GM23248 (cell line): ENCODE results near the gene VEGFD. TPM values are rescaled to one million over a fixed set of nuclear protein-coding genes. Genes with fewer than 3 reads are reported as not detected.

ENCODE experiments used
- DNase-seq: peaks from one replicate; pipeline ENCODE4 v3.0.0-alpha.2; 2015
- H2AFZ ChIP-seq: fragments of 200-600 bp; sonication (generic); 2 replicates; pipeline ENCODE4 v1.6.1; 2016; ENCODE audit warnings: antibody characterized with exemption
- H3F3A ChIP-seq: fragments of 200-600 bp; sonication (generic); 2 replicates; pipeline ENCODE4 v1.6.1; 2016; ENCODE audit warnings: mild to moderate bottlenecking, antibody characterized with exemption, mixed run types; ENCODE audit not compliant: insufficient read depth
- H3K27ac ChIP-seq: fragments of 200-600 bp; sonication (generic); 2 replicates; pipeline ENCODE4 v1.5.1; 2016; ENCODE audit warnings: mild to moderate bottlenecking
- H3K27me3 ChIP-seq: fragments of 200-600 bp; sonication (generic); replicated peaks from 2 replicates; pipeline ENCODE4 v1.6.1; 2016; ENCODE audit warnings: mild to moderate bottlenecking; ENCODE audit not compliant: insufficient read depth
- H3K36me3 ChIP-seq: fragments of 200-600 bp; sonication (generic); 2 replicates; pipeline ENCODE4 v1.6.1; 2016; ENCODE audit warnings: low read depth, mild to moderate bottlenecking
- H3K4me1 ChIP-seq: fragments of 200-600 bp; sonication (generic); 2 replicates; pipeline ENCODE4 v1.6.1; 2016; ENCODE audit warnings: mild to moderate bottlenecking; ENCODE audit not compliant: insufficient read depth
- H3K4me2 ChIP-seq: fragments of 200-600 bp; sonication (generic); one replicate; pipeline ENCODE4 v1.6.1; 2016; ENCODE audit warnings: mild to moderate bottlenecking; ENCODE audit not compliant: unreplicated experiment
- H3K4me3 ChIP-seq: fragments of 200-600 bp; sonication (generic); 2 replicates; pipeline ENCODE4 v1.5.1; 2016; ENCODE audit warnings: mild to moderate bottlenecking
- H3K79me2 ChIP-seq: fragments of 200-600 bp; sonication (generic); 2 replicates; pipeline ENCODE4 v1.6.1; 2016; ENCODE audit warnings: mild to moderate bottlenecking; ENCODE audit not compliant: insufficient read depth
- H3K9ac ChIP-seq: fragments of 200-600 bp; sonication (generic); 2 replicates; pipeline ENCODE4 v1.6.1; 2016; ENCODE audit warnings: mild to moderate bottlenecking
- H3K9me2 ChIP-seq: fragments of 200-600 bp; sonication (generic); 2 replicates; pipeline ENCODE4 v1.6.1; 2016; ENCODE audit warnings: mixed run types, mild to moderate bottlenecking, moderate library complexity; ENCODE audit not compliant: insufficient read depth
- H3K9me3 ChIP-seq: fragments of 200-600 bp; sonication (generic); one replicate; pipeline ENCODE4 v1.6.1; 2017; ENCODE audit warnings: low read depth
- H4K20me1 ChIP-seq: fragments of 200-600 bp; sonication (generic); 2 replicates; pipeline ENCODE4 v1.6.0; 2016; ENCODE audit not compliant: insufficient read depth
- EZH2 ChIP-seq: fragments of 200-600 bp; sonication (generic); IDR thresholded peaks from 2 replicates; pipeline ENCODE4 v1.6.1; 2018; ENCODE audit warnings: antibody characterized with exemption, mild to moderate bottlenecking; ENCODE audit not compliant: insufficient read depth, poor library complexity, severe bottlenecking
- EZH2phosphoT487 ChIP-seq: fragments of 200-600 bp; sonication (generic); IDR thresholded peaks from 2 replicates; pipeline ENCODE4 v1.6.1; 2018; ENCODE audit warnings: antibody characterized with exemption, moderate library complexity, mild to moderate bottlenecking, low read depth; ENCODE audit not compliant: insufficient read depth
- WGBS, 2 experiments: methylation state at CpG; one replicate each; pipeline ENCODE4 v1.1.6; 2015 to 2017; ENCODE audit warnings: low lambda C conversion rate in 2 of 2, low coverage in 1 of 2; ENCODE audit errors: missing lambda C conversion rate in 2 of 2; 5-methylcytosine and 5-hydroxymethylcytosine counted together
- in situ Hi-C: fragments of 300-500 bp; cut with MboI; formaldehyde crosslinking; loops from 2 replicates; pipeline ENCODE4 v1.15.0; 2020
- polyA plus RNA-seq: library from polyadenylated mRNA; unstranded; fragments of >200 nt; fragmentation: Nextera tagmentation; extraction: Ambion mirVana; gene quantifications from 2 replicates; pipeline ENCODE4 v1.2.1, GENCODE V29; 2016
- total RNA-seq: library from RNA; depleted of rRNA; stranded (reverse); fragments of >200 nt; shearing (Covaris generic); gene quantifications from 2 replicates; pipeline ENCODE4 v1.2.3, GENCODE V29; 2014

The VEGFD gene
- total and polyA plus RNA-seq, 2 experiments from 2014 or later: not detected

DNA sequence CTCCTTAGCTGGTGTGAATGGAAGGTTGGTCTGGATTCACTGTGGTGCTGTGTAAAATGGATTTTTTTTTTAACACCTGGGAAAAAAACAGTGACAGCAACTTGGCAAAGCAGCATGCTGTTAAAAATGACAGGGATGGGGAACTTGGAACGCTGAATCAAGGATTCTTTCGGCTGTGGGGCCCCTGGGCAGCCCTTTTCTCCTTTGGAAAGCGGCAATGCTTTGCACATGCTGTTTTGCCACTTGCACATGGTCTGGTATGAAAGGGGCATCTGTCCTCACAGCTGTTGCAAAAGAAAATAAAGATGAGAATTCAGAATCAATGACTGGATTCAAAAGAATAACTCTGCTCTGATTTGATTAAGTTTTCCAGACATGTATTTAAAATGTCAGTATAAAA lies 38.2 kb downstream of the VEGFD start:
- no peaks in the 10 kb centered on the region for H3F3A ChIP-seq
- H3K9me2 ChIP-seq: no peaks in the 10 kb centered on the region
- no peaks in the 10 kb centered on the region for H3K79me2 ChIP-seq
- in situ Hi-C loops: loop anchor here (10.0 kb wide), 2 partner anchors 119 to 329 kb away; no protein-coding TSS in a partner anchor
- no peaks in the 10 kb centered on the region for H3K36me3 ChIP-seq
- H3K4me1 ChIP-seq: peaks cover 12% of the 10 kb centered on the region; the same call in 1 of the 2 replicates
- H3K4me3 ChIP-seq: no peak overlapping the region
- no peak overlapping the region for H3K27ac ChIP-seq
- H4K20me1 ChIP-seq: no peaks in the 10 kb centered on the region
- WGBS, 2 experiments: 65 to 75% methylated on average over 3 of the region's 3 CpGs
- no peak for DNase-seq
- H3K27me3 ChIP-seq: no peaks in the 10 kb centered on the region
- TF ChIP-seq EZH2phosphoT487 (no peak), EZH2 (no peak)
- H3K9me3 ChIP-seq: no peaks in the 10 kb centered on the region
- H3K9ac ChIP-seq: no peak overlapping the region
- H3K4me2 ChIP-seq: no peak overlapping the region
- no peak overlapping the region for H2AFZ ChIP-seq

DNA sequence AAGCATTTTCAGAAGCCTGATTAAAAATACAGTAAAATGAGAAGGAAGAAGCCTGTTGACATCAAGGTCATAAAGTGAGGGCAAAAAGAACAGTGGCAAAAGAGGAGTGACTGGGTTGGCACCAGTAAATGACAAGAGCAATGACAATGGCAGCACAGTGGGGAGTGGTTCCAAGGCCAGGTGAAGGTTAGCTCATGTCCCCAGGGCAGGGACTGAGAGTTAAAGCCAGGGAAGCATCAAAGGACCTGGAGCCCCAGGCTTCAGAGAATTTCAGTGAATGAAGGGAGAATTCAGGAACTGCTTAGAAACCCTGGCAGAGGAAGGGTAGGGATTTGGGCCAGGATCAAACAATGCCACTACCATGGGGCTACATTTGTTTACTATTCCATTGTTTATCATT lies 40.1 kb downstream of the VEGFD start:
- Histone ChIP-seq H3K9ac (no peak overlapping the region), H3K9me2 (no peaks in the 10 kb centered on the region), H3K36me3 (no peaks in the 10 kb centered on the region), H3K79me2 (no peaks in the 10 kb centered on the region), H3K4me2 (no peak overlapping the region), H3K27ac (no peak overlapping the region), H2AFZ (no peak overlapping the region), H3K9me3 (no peaks in the 10 kb centered on the region), H3K4me3 (no peak overlapping the region), H3F3A (no peaks in the 10 kb centered on the region), H3K4me1 (peaks cover 12% of the 10 kb centered on the region; the same call in 1 of the 2 replicates), H3K27me3 (no peaks in the 10 kb centered on the region), H4K20me1 (no peaks in the 10 kb centered on the region)
- no peak for TF ChIP-seq EZH2
- TF ChIP-seq EZH2phosphoT487: no peak
- no peak for DNase-seq
- in situ Hi-C loops: loop anchor here (10.0 kb wide), 2 partner anchors 121 to 331 kb away; no protein-coding TSS in a partner anchor

DNA sequence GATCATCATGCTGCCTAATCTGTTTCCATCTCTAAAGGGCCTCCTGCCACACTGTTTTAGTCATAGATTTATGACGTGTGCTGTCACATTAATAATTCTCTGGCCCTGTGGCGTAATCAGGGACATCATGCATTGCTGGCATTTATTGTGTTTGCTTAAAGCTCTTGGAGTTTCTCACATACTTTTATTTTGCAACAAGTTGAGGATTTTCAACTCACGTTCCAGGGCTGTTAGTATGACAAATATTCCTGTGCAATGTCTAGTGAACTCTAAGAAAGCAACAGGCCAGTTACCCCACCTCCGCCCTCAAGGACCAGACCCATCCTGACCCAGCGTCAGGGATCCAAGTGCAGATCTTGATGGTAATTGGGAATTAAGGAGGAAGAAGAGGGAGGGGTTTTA lies 41.1 kb downstream of the VEGFD start:
- Histone ChIP-seq H3K27ac (0 out of 2 replicates have a peak overlapping the region, but pooled peaks have one; percentile 2), H3K9me3 (no peaks in the 10 kb centered on the region), H3K4me2 (no peak overlapping the region), H3K79me2 (no peaks in the 10 kb centered on the region), H4K20me1 (no peaks in the 10 kb centered on the region), H3K36me3 (no peaks in the 10 kb centered on the region), H3K4me3 (no peak overlapping the region), H3K9me2 (no peaks in the 10 kb centered on the region), H3K4me1 (peaks cover 12% of the 10 kb centered on the region; the same call in 1 of the 2 replicates), H2AFZ (no peak overlapping the region), H3K27me3 (no peaks in the 10 kb centered on the region), H3F3A (no peaks in the 10 kb centered on the region), H3K9ac (no peak overlapping the region)
- WGBS, 2 experiments: 46 to 49% methylated on average over 5 of the region's 5 CpGs
- in situ Hi-C loops: loop anchor here (10.0 kb wide), 2 partner anchors 122 to 332 kb away; no protein-coding TSS in a partner anchor
- TF ChIP-seq EZH2: no peak
- no peak for TF ChIP-seq EZH2phosphoT487
- DNase-seq: peak; percentile 73

DNA sequence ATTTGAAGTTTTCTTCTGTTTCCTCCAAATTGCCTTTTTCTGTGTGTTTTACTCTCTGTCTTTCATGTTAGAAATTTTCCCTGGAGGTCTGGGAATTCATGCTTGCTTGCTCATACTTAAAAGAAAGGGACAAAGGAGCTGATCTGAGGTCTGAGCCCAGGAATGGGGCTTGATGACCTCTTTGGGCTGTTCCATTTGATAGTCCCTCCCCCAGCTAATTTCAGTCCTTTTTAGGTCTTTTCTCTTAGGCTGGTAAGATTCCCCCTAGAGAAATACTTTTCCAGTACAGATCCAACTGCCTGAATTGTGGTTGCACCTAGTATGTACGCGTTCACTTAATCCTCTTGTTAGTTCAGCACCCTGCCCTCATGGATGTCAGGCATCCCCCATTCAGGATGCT lies 43.3 kb downstream of the VEGFD start:
- Histone ChIP-seq H3K4me3 (no peak overlapping the region), H3K4me2 (no peak overlapping the region), H3K79me2 (no peaks in the 10 kb centered on the region), H3K9me2 (no peaks in the 10 kb centered on the region), H2AFZ (no peak overlapping the region), H3K9ac (no peak overlapping the region), H3F3A (no peaks in the 10 kb centered on the region), H3K27me3 (no peaks in the 10 kb centered on the region), H3K4me1 (peaks cover 12% of the 10 kb centered on the region; the same call in 1 of the 2 replicates), H3K9me3 (no peaks in the 10 kb centered on the region), H3K27ac (no peak overlapping the region), H3K36me3 (no peaks in the 10 kb centered on the region), H4K20me1 (no peaks in the 10 kb centered on the region)
- WGBS, 2 experiments: 76 to 100% methylated on average over 2 of the region's 2 CpGs
- in situ Hi-C loops: loop anchor here (10.0 kb wide), 2 partner anchors 124 to 334 kb away; no protein-coding TSS in a partner anchor
- TF ChIP-seq EZH2phosphoT487: no peak
- TF ChIP-seq EZH2: no peak
- DNase-seq: no peak
